HG02678 (cell line): ENCODE results near the gene PRPF39.
A peak's percentile ranks its signal among the peaks of the same experiment; 100 is the strongest.
"Not testable (repeated sequence)": the region's sequence is repeated elsewhere in the genome, so short reads cannot be mapped to it uniquely, and the experiment has no call there.

Experiments used
- ATAC-seq: cut with Tn5 transposase; IDR thresholded peaks from one replicate; pipeline ENCODE4 v1.9.1; 2021; ENCODE audit warnings: mild to moderate bottlenecking, moderate library complexity; ENCODE audit not compliant: unreplicated experiment

The PRPF39 gene

GRCh38 chr14:45083976-45084722 is at the start of gene PRPF39:
Gene PRPF39, plus strand, starts transcription at chr14:45084116. Its CDS starts 11,124 bp downstream, at chr14:45095240.
- ATAC-seq, result peak; percentile 88

GRCh38 chr14:45034730-45035129 is 49.2 kb upstream of the PRPF39 start:
- no peak for ATAC-seq

- no peak for ATAC-seq
These were observed 45.7 kb upstream of the PRPF39 start for GRCh38 chr14:45038256-45038655.

GRCh38 chr14:45038865-45039264 is 45.1 kb upstream of the PRPF39 start:
- no peak for ATAC-seq

GRCh38 chr14:45039390-45039789 is 44.5 kb upstream of the PRPF39 start:
- ATAC-seq, result no peak

- ATAC-seq, result no peak
These were observed 42.3 kb upstream of the PRPF39 start for GRCh38 chr14:45041641-45042040.

GRCh38 chr14:45044638-45045037 is 39.3 kb upstream of the PRPF39 start:
- no peak for ATAC-seq

GRCh38 chr14:45048385-45048784 is 35.5 kb upstream of the PRPF39 start:
- no peak for ATAC-seq

- ATAC-seq, result no peak
These were observed 32.7 kb upstream of the PRPF39 start for GRCh38 chr14:45051180-45051579.

- no peak for ATAC-seq
These were observed 32.0 kb upstream of the PRPF39 start for GRCh38 chr14:45051896-45052295.

GRCh38 chr14:45057349-45057748 is 26.6 kb upstream of the PRPF39 start:
- ATAC-seq, result no peak

GRCh38 chr14:45057881-45058364 is 26.0 kb upstream of the PRPF39 start:
- no peak for ATAC-seq

- ATAC-seq, result no peak
These were observed 23.4 kb upstream of the PRPF39 start for GRCh38 chr14:45060551-45060950.

- ATAC-seq, result no peak
These were observed 18.4 kb upstream of the PRPF39 start for GRCh38 chr14:45065540-45065939.

GRCh38 chr14:45065956-45066355 is 18.0 kb upstream of the PRPF39 start:
- ATAC-seq, result no peak

- ATAC-seq, result no peak
These were observed 17.2 kb upstream of the PRPF39 start for GRCh38 chr14:45066667-45067066.

- ATAC-seq, result no peak
These were observed 15.5 kb upstream of the PRPF39 start for GRCh38 chr14:45068396-45068795.

GRCh38 chr14:45070215-45070614 is 13.7 kb upstream of the PRPF39 start:
- ATAC-seq, result no peak

- no peak for ATAC-seq
These were observed 11.8 kb upstream of the PRPF39 start for GRCh38 chr14:45072126-45072525.

GRCh38 chr14:45073231-45073879 is 10.6 kb upstream of the PRPF39 start:
- ATAC-seq, result no peak

- no peak for ATAC-seq
These were observed 5.6 kb upstream of the PRPF39 start for GRCh38 chr14:45078323-45078722.

- not testable (repeated sequence) for ATAC-seq
These were observed 3.4 kb upstream of the PRPF39 start for GRCh38 chr14:45080416-45080968.
